OCI-LY7 (cell line): ENCODE data around the gene CCNL2. TPM values are rescaled to one million over a fixed set of nuclear protein-coding genes. Genes with fewer than 3 reads are reported as not detected.
A peak's percentile ranks its signal among the peaks of the same experiment; 100 is the strongest.

Experiments used
- BruUV-seq: library from RNA; stranded (reverse); fragments of 400-500 nt; replicated peaks from 2 replicates; lab custom pipeline; 2021; lab: Mats Ljungman, UMichigan
- CTCF ChIA-PET: fragments of 300-600 bp; sonication (Branson Sonifier 250); formaldehyde crosslinking; loops from one replicate; lab custom pipeline; 2022; ENCODE audit warnings: antibody characterized with exemption; ENCODE audit not compliant: unreplicated experiment; lab: Charles Lee
- POLR2A ChIA-PET: fragments of 300-600 bp; sonication (Branson Sonifier 250); formaldehyde crosslinking; loops from one replicate; lab custom pipeline; 2022; ENCODE audit warnings: antibody characterized with exemption; lab: Charles Lee
- DNase-seq: peaks from one replicate; pipeline ENCODE4 v3.0.0-alpha.2; 2015; ENCODE audit warnings: low spot score
- H2AFZ ChIP-seq: fragments of 200-600 bp; sonication (generic), shearing (Covaris generic); 2 replicates; pipeline ENCODE4 v1.6.1; 2014; ENCODE audit warnings: mild to moderate bottlenecking, antibody characterized with exemption, low read length, moderate library complexity
- H3K27ac ChIP-seq: fragments of 200-600 bp; sonication (generic); 2 replicates; pipeline ENCODE4 v1.5.1; 2014; ENCODE audit warnings: mixed run types, low read depth, mild to moderate bottlenecking, moderate library complexity, low read length, inconsistent platforms; ENCODE audit not compliant: poor library complexity, severe bottlenecking
- H3K36me3 ChIP-seq: fragments of 200-600 bp; sonication (generic); 2 replicates; pipeline ENCODE4 v1.6.1; 2014; ENCODE audit warnings: mild to moderate bottlenecking, antibody characterized with exemption, low read length, moderate library complexity, mixed read lengths; ENCODE audit not compliant: insufficient read depth
- H3K4me1 ChIP-seq: fragments of 200-600 bp; sonication (generic); 2 replicates; pipeline ENCODE4 v1.5.1; 2014; ENCODE audit warnings: mild to moderate bottlenecking, low read length; ENCODE audit not compliant: insufficient read depth, poor library complexity, severe bottlenecking
- H3K4me2 ChIP-seq: fragments of 200-600 bp; sonication (generic); 2 replicates; pipeline ENCODE4 v1.6.1; 2014; ENCODE audit warnings: mild to moderate bottlenecking, low read length
- H3K4me3 ChIP-seq: fragments of 200-600 bp; sonication (generic); 2 replicates; pipeline ENCODE4 v1.5.1; 2014; ENCODE audit warnings: mild to moderate bottlenecking, low read depth, low read length; ENCODE audit not compliant: poor library complexity, severe bottlenecking
- H3K79me2 ChIP-seq: fragments of 200-600 bp; sonication (generic); 2 replicates; pipeline ENCODE4 v1.6.1; 2016; ENCODE audit warnings: low read depth, mild to moderate bottlenecking, low read length, moderate library complexity, mixed read lengths; ENCODE audit not compliant: insufficient read depth
- H3K9me2 ChIP-seq: fragments of 200-600 bp; sonication (generic); 2 replicates; pipeline ENCODE4 v1.6.1; 2016; ENCODE audit warnings: mild to moderate bottlenecking, low read length, mixed read lengths; ENCODE audit not compliant: insufficient read depth
- H3K9me3 ChIP-seq: fragments of 200-600 bp; sonication (generic); 2 replicates; pipeline ENCODE4 v1.6.1; 2014; ENCODE audit warnings: mild to moderate bottlenecking, mixed run types, low read length, mixed read lengths
- H4K20me1 ChIP-seq: fragments of 200-600 bp; sonication (generic); 2 replicates; pipeline ENCODE4 v1.6.1; 2014; ENCODE audit warnings: mild to moderate bottlenecking, antibody characterized with exemption, low read length, moderate library complexity, mixed read lengths; ENCODE audit not compliant: insufficient read depth
- EZH2phosphoT487 ChIP-seq: fragments of 200-600 bp; sonication (generic); IDR thresholded peaks from 2 replicates; pipeline ENCODE4 v1.6.1; 2018; ENCODE audit warnings: low read depth, borderline replicate concordance, mild to moderate bottlenecking, mixed run types, antibody characterized with exemption, low read length, moderate library complexity, mixed read lengths
- intact Hi-C: fragments of 100-400 bp; cut with micrococcal nuclease; formaldehyde crosslinking; loops from one replicate; pipeline ENCODE4 v1.10.0; 2022; ENCODE audit not compliant: unreplicated experiment
- total RNA-seq, 2 experiments: library from RNA; depleted of rRNA in 1 of 2; stranded (reverse); fragments of >200 nt in 1 of 2; shearing (Covaris generic) in 1 of 2; gene quantifications; 2 replicates each; pipeline ENCODE4 v1.2.3, GENCODE V29; 2014 to 2022
- TF ChIP-seq, protein P1 (sequence below): fragments of 200-600 bp; sonication (generic); conservative IDR thresholded peaks from 2 replicates; pipeline ENCODE4 v1.5.1; 2014; ENCODE audit warnings: mild to moderate bottlenecking, antibody characterized with exemption, low read length, moderate library complexity, mixed read lengths

CCNL2 gene
- total RNA-seq, 2 experiments from 2014 or later = 213 to 307 TPM

GRCh38 chr1:1374589-1374928 lies 24.6 kb downstream of the CCNL2 start:
- intact Hi-C loops = loop anchor here (2.0 kb wide), 1 partner anchor 50 kb away; the partner anchor contains the start of genes CPTP and INTS11
- TF ChIP-seq EZH2phosphoT487 = no peak
- TF ChIP-seq, protein P1, sequence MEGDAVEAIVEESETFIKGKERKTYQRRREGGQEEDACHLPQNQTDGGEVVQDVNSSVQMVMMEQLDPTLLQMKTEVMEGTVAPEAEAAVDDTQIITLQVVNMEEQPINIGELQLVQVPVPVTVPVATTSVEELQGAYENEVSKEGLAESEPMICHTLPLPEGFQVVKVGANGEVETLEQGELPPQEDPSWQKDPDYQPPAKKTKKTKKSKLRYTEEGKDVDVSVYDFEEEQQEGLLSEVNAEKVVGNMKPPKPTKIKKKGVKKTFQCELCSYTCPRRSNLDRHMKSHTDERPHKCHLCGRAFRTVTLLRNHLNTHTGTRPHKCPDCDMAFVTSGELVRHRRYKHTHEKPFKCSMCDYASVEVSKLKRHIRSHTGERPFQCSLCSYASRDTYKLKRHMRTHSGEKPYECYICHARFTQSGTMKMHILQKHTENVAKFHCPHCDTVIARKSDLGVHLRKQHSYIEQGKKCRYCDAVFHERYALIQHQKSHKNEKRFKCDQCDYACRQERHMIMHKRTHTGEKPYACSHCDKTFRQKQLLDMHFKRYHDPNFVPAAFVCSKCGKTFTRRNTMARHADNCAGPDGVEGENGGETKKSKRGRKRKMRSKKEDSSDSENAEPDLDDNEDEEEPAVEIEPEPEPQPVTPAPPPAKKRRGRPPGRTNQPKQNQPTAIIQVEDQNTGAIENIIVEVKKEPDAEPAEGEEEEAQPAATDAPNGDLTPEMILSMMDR = no peak

DNA sequence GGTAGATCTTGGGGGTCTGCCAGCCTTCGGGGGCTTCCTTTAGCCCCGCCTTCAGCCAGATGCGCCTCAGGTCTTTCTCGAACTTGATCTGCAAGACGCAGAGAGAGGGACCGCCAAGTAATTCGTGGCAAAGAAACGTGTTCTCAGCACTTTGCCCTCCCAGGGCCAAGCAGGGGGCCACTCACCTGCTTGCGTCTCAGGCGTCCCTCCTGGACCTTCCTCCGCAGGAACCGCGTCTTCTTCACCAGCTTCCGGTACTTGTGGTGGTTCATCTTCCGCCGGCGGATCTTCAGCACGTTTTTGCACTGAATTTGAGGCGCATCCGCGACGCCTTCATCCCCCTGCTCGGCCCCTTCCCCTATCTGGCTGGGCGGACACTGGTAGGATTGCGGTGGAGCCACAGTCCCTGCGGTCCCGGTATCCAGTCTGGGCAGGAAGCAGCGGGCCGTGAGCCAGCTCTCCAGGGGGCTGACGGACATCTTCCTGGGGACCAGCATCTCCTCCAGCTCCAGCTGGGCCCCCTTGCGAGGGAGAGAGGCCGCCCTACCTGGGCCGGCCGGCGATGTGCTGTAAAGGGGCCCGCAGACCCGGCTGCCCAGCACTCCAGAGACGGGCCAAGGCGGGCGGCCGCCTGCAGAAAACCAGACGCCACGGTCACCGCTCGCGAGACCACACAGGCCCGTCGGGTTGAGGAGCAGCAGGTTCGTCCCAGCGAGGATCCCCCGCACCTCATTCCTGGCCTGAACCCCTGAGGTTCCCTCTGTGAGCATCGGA lies 25.1 kb downstream of the CCNL2 start:
- no peak overlapping the region for H2AFZ ChIP-seq
- H3K9me2 ChIP-seq = no peaks in the 10 kb centered on the region
- H3K27ac ChIP-seq = peak overlapping the region; percentile 75
- BruUV-seq = TSS peak; percentile 96
- TF ChIP-seq, protein P1 = no peak
- TF ChIP-seq EZH2phosphoT487 = no peak
- no peaks in the 10 kb centered on the region for H3K9me3 ChIP-seq
- H4K20me1 ChIP-seq = no peaks in the 10 kb centered on the region
- H3K4me1 ChIP-seq = peaks cover 38% of the 10 kb centered on the region
- H3K79me2 ChIP-seq = peaks cover 20% of the 10 kb centered on the region
- POLR2A ChIA-PET = no interaction called here
- peak overlapping the region; percentile 99 for H3K4me3 ChIP-seq
- intact Hi-C loops = loop anchor here (2.0 kb wide), 2 partner anchors 49 to 89 kb away; partner anchors contain the start of genes CPTP and INTS11
- H3K4me2 ChIP-seq = peak overlapping the region; percentile 94
- peaks cover 48% of the 10 kb centered on the region for H3K36me3 ChIP-seq
- CTCF ChIA-PET = no interaction called here
- no peak for DNase-seq

More at GRCh38 chr1:1374589-1374928, 24.6 kb downstream of the CCNL2 start:
- BruUV-seq = no TSS peak
- no peaks in the 10 kb centered on the region for H3K9me2 ChIP-seq
- peak overlapping the region; percentile 94 for H3K4me2 ChIP-seq
- ChIA-PET POLR2A (no interaction called here), CTCF (no interaction called here)
- H3K27ac ChIP-seq = peak overlapping the region; percentile 75
- peak overlapping the region; percentile 50; the same call in 1 of the 2 replicates for H2AFZ ChIP-seq
- peaks cover 47% of the 10 kb centered on the region for H3K36me3 ChIP-seq
- H4K20me1 ChIP-seq = no peaks in the 10 kb centered on the region
- peak; percentile 46 for DNase-seq
- peak overlapping the region; percentile 99 for H3K4me3 ChIP-seq
- peaks cover 20% of the 10 kb centered on the region for H3K79me2 ChIP-seq
- H3K9me3 ChIP-seq = no peaks in the 10 kb centered on the region
- H3K4me1 ChIP-seq = peaks cover 38% of the 10 kb centered on the region
